ENCODE data around the gene ABTB2.
A peak's percentile ranks its signal among the peaks of the same experiment; 100 is the strongest.

ABTB2 gene

GRCh38 chr11:34174412-34175041 is 183.3 kb downstream of the ABTB2 start:
- peak; percentile 74 to 75 for DNase-seq (ENCODE audit: low read depth in 2 of 2)
- peak overlapping the region; percentile 21 to 36 for H3K4me3 ChIP-seq (replicated peaks in 1 of 2; ENCODE audit: low read depth in 2 of 2, low read length in 2 of 2)
- peak; percentile 91 for TF ChIP-seq CTCF (IDR thresholded peaks at IDR 0.05; ENCODE audit: low read depth, low read length)

GRCh38 chr11:34173050-34173449 is 184.8 kb downstream of the ABTB2 start:
- DNase-seq (ENCODE audit: low read depth in 2 of 2) = no peak
- no peak overlapping the region for H3K4me3 ChIP-seq (replicated peaks in 1 of 2; ENCODE audit: low read depth in 2 of 2, low read length in 2 of 2)
- no peak for TF ChIP-seq CTCF (IDR thresholded peaks at IDR 0.05; ENCODE audit: low read depth, low read length)

GRCh38 chr11:34169686-34170085 is 188.1 kb downstream of the ABTB2 start:
- no peak overlapping the region for H3K4me3 ChIP-seq (replicated peaks in 1 of 2; ENCODE audit: low read depth in 2 of 2, low read length in 2 of 2)
- no peak for TF ChIP-seq CTCF (IDR thresholded peaks at IDR 0.05; ENCODE audit: low read depth, low read length)
- no peak for DNase-seq (ENCODE audit: low read depth in 2 of 2)

GRCh38 chr11:34168642-34169420 is 189.0 kb downstream of the ABTB2 start:
- no peak for DNase-seq (ENCODE audit: low read depth in 2 of 2)
- H3K4me3 ChIP-seq (replicated peaks in 1 of 2; ENCODE audit: low read depth in 2 of 2, low read length in 2 of 2) = no peak overlapping the region
- TF ChIP-seq CTCF (IDR thresholded peaks at IDR 0.05; ENCODE audit: low read depth, low read length) = no peak

GRCh38 chr11:34167961-34168360 is 189.8 kb downstream of the ABTB2 start:
- H3K4me3 ChIP-seq (replicated peaks in 1 of 2; ENCODE audit: low read depth in 2 of 2, low read length in 2 of 2) = no peak overlapping the region
- no peak for TF ChIP-seq CTCF (IDR thresholded peaks at IDR 0.05; ENCODE audit: low read depth, low read length)
- no peak for DNase-seq (ENCODE audit: low read depth in 2 of 2)

- no peak for DNase-seq (ENCODE audit: low read depth in 2 of 2)
- TF ChIP-seq CTCF (IDR thresholded peaks at IDR 0.05; ENCODE audit: low read depth, low read length) = no peak
- no peak overlapping the region for H3K4me3 ChIP-seq (replicated peaks in 1 of 2; ENCODE audit: low read depth in 2 of 2, low read length in 2 of 2)
Measured at GRCh38 chr11:34166806-34167740, 190.7 kb downstream of the ABTB2 start.
